K562 (cell line): ENCODE measurements around the gene HTR1D. TPM values are rescaled to one million over a fixed set of nuclear protein-coding genes. Genes with fewer than 3 reads are reported as not detected.

Source experiments
- BMI1 ChIP-seq: fragments of 150-350 bp; IDR thresholded peaks from 2 replicates; pipeline ENCODE4 v1.6.1; 2014; ENCODE audit warnings: low read length
- DDX20 ChIP-seq: fragments of 450-650 bp; IDR thresholded peaks from 2 replicates; pipeline ENCODE4 v1.6.1; 2016; ENCODE audit warnings: missing genetic modification characterization, low read depth, mild to moderate bottlenecking, missing compliant biosample characterization, moderate library complexity
- EHMT2 ChIP-seq: fragments of 450-650 bp; IDR thresholded peaks from 2 replicates; pipeline ENCODE4 v1.6.1; 2018; ENCODE audit warnings: antibody characterized with exemption
- GATA2 ChIP-seq: sonication (generic); formaldehyde crosslinking; IDR thresholded peaks from 2 replicates; pipeline ENCODE4 v1.4.0; 2020; ENCODE audit warnings: mild to moderate bottlenecking, missing genetic modification reagents
- HDAC3 ChIP-seq: fragments of 450-650 bp; IDR thresholded peaks from 2 replicates; pipeline ENCODE4 v1.6.1; 2018; ENCODE audit warnings: borderline replicate concordance, mild to moderate bottlenecking, moderate library complexity; ENCODE audit not compliant: partially characterized antibody
- HIVEP1 ChIP-seq: fragments of 250-450 bp; sonication (Bioruptor Pico); IDR thresholded peaks from 2 replicates; pipeline ENCODE4 v1.4.0; 2020; ENCODE audit warnings: mild to moderate bottlenecking
- PHF21A ChIP-seq: fragments of 450-650 bp; IDR thresholded peaks from 2 replicates; pipeline ENCODE4 v1.6.1; 2017; ENCODE audit warnings: low read depth, borderline replicate concordance
- RAD51 ChIP-seq: fragments of 450-650 bp; IDR thresholded peaks from 2 replicates; pipeline ENCODE4 v1.7.1; 2016; ENCODE audit warnings: low read depth, mild to moderate bottlenecking, borderline replicate concordance
- TARDBP ChIP-seq: fragments of 450-650 bp; IDR thresholded peaks from 2 replicates; pipeline ENCODE4 v1.6.1; 2016
- TGIF2 ChIP-seq: sonication (generic); formaldehyde crosslinking; IDR thresholded peaks from 2 replicates; pipeline ENCODE4 v1.8.1; 2022; ENCODE audit warnings: mild to moderate bottlenecking, missing genetic modification reagents, moderate library complexity
- ZNF23 ChIP-seq: fragments of 250-450 bp; sonication (Bioruptor Pico); IDR thresholded peaks from 2 replicates; pipeline ENCODE4 v1.4.0; 2020; ENCODE audit warnings: mild to moderate bottlenecking
- ZNF586 ChIP-seq: fragments of 450-650 bp; formaldehyde crosslinking; conservative IDR thresholded peaks from 2 replicates; pipeline ENCODE4 v1.4.0; 2020; ENCODE audit warnings: mild to moderate bottlenecking, moderate library complexity
- ZNF696 ChIP-seq: fragments of 250-450 bp; sonication (Bioruptor Pico); conservative IDR thresholded peaks from 2 replicates; pipeline ENCODE4 v1.4.0; 2020; ENCODE audit warnings: mild to moderate bottlenecking, moderate library complexity
- polyA plus RNA-seq, 8 experiments: library from polyadenylated mRNA; depleted of rRNA in 4 of 8; stranded (reverse) in 5 of 8; unstranded in 3 of 8; fragments of >200 nt; fragmentation: Nextera tagmentation in 2 of 8; fragmentation: Illumina TruSeq in 1 of 8; extraction: Ambion mirVana in 2 of 8; extraction: Trizol in 1 of 8; gene quantifications; 2 replicates each; pipeline versions ENCODE4 v1.2.1 to v1.2.3, GENCODE V29; 2011 to 2014; ENCODE audit warnings: inconsistent platforms in 1 of 8, missing spikeins in 1 of 8
- total RNA-seq, 7 experiments: library from RNA; depleted of rRNA in 6 of 7; stranded (reverse); fragments of >200 nt in 6 of 7; fragmentation: Illumina TruSeq in 2 of 7; extraction: Trizol in 2 of 7; gene quantifications; 2 replicates each; pipeline versions ENCODE4 v1.2.1 to v1.2.3, GENCODE V29; 2011 to 2021; ENCODE audit warnings: low replicate concordance in 1 of 7
- TF ChIP-seq, protein P1 (sequence below): fragments of 250-450 bp; sonication (Bioruptor Pico); IDR thresholded peaks from 2 replicates; pipeline ENCODE4 v1.4.0; 2020
- TF ChIP-seq, protein P2 (sequence below): sonication (generic); formaldehyde crosslinking; IDR thresholded peaks from 2 replicates; pipeline ENCODE4 v1.9.0; 2022; ENCODE audit warnings: mild to moderate bottlenecking, missing genetic modification reagents
- TF ChIP-seq, protein P3 (sequence below): fragments of 450-650 bp; IDR thresholded peaks from 2 replicates; pipeline ENCODE4 v1.6.1; 2016; ENCODE audit warnings: low read depth

The HTR1D gene
- total and polyA plus RNA-seq, 9 of the 15 experiments (the other 6 are each of a cell fraction or from before 2014, with no cell fraction given): 0.03 to 0.09 (median 0.04) TPM; not detected in 4

DNA sequence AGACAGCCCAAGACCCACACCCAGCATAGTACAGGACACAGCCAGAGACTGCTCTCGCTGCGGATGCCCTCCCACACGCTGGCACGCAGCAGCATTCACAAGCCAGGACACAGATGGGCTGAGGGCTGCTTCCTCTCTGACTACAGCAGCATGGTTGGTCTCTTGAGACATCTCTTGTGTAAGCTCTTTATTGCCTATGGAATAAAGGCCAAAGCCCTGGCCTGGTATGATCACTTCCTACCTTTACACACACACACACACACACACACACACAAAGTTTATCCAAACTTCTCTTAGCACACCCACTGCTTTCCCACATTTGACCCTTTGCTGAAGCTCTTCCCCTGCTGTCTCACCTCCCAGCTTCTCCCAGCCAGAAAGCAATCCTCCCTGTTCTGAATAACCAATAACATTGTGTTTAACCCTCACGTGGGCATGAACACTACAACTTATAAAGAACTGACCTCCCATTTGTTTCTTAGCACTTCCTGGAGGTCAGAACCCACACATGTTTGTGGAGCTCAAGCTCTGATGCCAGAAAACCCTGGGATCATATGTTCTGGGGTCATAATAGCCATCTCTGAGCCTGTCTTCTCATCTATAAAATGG lies 47.5 kb downstream of the HTR1D start (continued):
- TF ChIP-seq ZNF696 (CRISPR knock-in tag) (no peak), TGIF2 (CRISPR knock-in tag) (no peak), EHMT2 (0 out of 2 replicates have a peak, but pooled peaks have one; percentile 62), RAD51 (peak; percentile 94), DDX20 (tag) (no peak), TARDBP (no peak), ZNF23 (CRISPR knock-in tag) (no peak), BMI1 (no peak), HIVEP1 (CRISPR knock-in tag) (no peak), PHF21A (no peak), ZNF586 (no peak), HDAC3 (no peak), GATA2 (no peak)
- TF ChIP-seq, protein P1, sequence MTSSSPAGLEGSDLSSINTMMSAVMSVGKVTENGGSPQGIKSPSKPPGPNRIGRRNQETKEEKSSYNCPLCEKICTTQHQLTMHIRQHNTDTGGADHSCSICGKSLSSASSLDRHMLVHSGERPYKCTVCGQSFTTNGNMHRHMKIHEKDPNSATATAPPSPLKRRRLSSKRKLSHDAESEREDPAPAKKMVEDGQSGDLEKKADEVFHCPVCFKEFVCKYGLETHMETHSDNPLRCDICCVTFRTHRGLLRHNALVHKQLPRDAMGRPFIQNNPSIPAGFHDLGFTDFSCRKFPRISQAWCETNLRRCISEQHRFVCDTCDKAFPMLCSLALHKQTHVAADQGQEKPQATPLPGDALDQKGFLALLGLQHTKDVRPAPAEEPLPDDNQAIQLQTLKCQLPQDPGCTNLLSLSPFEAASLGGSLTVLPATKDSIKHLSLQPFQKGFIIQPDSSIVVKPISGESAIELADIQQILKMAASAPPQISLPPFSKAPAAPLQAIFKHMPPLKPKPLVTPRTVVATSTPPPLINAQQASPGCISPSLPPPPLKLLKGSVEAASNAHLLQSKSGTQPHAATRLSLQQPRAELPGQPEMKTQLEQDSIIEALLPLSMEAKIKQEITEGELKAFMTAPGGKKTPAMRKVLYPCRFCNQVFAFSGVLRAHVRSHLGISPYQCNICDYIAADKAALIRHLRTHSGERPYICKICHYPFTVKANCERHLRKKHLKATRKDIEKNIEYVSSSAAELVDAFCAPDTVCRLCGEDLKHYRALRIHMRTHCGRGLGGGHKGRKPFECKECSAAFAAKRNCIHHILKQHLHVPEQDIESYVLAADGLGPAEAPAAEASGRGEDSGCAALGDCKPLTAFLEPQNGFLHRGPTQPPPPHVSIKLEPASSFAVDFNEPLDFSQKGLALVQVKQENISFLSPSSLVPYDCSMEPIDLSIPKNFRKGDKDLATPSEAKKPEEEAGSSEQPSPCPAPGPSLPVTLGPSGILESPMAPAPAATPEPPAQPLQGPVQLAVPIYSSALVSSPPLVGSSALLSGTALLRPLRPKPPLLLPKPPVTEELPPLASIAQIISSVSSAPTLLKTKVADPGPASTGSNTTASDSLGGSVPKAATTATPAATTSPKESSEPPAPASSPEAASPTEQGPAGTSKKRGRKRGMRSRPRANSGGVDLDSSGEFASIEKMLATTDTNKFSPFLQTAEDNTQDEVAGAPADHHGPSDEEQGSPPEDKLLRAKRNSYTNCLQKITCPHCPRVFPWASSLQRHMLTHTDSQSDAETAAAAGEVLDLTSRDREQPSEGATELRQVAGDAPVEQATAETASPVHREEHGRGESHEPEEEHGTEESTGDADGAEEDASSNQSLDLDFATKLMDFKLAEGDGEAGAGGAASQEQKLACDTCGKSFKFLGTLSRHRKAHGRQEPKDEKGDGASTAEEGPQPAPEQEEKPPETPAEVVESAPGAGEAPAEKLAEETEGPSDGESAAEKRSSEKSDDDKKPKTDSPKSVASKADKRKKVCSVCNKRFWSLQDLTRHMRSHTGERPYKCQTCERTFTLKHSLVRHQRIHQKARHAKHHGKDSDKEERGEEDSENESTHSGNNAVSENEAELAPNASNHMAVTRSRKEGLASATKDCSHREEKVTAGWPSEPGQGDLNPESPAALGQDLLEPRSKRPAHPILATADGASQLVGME (CRISPR knock-in tag): no peak
- TF ChIP-seq, protein P2, sequence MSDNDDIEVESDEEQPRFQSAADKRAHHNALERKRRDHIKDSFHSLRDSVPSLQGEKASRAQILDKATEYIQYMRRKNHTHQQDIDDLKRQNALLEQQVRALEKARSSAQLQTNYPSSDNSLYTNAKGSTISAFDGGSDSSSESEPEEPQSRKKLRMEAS (CRISPR knock-in tag): peak; percentile 47
- TF ChIP-seq, protein P3, sequence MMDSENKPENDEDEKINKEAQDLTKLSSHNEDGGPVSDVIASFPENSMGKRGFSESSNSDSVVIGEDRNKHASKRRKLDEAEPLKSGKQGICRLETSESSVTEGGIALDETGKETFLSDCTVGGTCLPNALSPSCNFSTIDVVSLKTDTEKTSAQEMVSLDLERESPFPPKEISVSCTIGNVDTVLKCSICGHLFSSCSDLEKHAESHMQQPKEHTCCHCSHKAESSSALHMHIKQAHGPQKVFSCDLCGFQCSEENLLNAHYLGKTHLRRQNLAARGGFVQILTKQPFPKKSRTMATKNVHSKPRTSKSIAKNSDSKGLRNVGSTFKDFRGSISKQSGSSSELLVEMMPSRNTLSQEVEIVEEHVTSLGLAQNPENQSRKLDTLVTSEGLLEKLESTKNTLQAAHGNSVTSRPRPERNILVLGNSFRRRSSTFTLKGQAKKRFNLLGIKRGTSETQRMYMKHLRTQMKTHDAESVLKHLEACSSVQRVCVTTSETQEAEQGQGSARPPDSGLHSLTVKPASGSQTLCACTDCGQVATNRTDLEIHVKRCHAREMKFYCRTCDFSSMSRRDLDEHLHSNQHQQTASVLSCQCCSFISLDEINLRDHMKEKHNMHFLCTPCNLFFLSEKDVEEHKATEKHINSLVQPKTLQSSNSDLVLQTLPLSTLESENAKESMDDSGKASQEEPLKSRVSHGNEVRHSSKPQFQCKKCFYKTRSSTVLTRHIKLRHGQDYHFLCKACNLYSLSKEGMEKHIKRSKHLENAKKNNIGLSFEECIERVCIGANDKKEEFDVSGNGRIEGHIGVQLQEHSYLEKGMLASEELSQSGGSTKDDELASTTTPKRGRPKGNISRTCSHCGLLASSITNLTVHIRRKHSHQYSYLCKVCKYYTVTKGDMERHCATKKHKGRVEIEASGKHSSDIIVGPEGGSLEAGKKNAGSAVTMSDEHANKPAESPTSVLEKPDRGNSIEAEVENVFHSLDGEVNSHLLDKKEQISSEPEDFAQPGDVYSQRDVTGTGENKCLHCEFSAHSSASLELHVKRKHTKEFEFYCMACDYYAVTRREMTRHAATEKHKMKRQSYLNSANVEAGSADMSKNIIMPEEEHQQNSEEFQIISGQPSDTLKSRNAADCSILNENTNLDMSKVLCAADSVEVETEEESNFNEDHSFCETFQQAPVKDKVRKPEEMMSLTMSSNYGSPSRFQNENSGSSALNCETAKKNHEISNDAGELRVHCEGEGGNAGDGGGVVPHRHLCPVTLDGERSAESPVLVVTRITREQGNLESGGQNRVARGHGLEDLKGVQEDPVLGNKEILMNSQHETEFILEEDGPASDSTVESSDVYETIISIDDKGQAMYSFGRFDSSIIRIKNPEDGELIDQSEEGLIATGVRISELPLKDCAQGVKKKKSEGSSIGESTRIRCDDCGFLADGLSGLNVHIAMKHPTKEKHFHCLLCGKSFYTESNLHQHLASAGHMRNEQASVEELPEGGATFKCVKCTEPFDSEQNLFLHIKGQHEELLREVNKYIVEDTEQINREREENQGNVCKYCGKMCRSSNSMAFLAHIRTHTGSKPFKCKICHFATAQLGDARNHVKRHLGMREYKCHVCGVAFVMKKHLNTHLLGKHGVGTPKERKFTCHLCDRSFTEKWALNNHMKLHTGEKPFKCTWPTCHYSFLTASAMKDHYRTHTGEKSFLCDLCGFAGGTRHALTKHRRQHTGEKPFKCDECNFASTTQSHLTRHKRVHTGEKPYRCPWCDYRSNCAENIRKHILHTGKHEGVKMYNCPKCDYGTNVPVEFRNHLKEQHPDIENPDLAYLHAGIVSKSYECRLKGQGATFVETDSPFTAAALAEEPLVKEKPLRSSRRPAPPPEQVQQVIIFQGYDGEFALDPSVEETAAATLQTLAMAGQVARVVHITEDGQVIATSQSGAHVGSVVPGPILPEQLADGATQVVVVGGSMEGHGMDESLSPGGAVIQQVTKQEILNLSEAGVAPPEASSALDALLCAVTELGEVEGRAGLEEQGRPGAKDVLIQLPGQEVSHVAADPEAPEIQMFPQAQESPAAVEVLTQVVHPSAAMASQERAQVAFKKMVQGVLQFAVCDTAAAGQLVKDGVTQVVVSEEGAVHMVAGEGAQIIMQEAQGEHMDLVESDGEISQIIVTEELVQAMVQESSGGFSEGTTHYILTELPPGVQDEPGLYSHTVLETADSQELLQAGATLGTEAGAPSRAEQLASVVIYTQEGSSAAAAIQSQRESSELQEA: no peak
